HG03558 (cell line): ENCODE data around the gene ARHGAP32.
"Not testable (repeated sequence)": the region's sequence is repeated elsewhere in the genome, so short reads cannot be mapped to it uniquely, and the experiment has no call there.

ENCODE experiments used
- ATAC-seq: cut with Tn5 transposase; IDR thresholded peaks from one replicate; pipeline ENCODE4 v1.9.1; 2021; ENCODE audit warnings: moderate number of reproducible peaks; ENCODE audit not compliant: unreplicated experiment; ENCODE audit errors: extremely low read depth

The ARHGAP32 gene

DNA sequence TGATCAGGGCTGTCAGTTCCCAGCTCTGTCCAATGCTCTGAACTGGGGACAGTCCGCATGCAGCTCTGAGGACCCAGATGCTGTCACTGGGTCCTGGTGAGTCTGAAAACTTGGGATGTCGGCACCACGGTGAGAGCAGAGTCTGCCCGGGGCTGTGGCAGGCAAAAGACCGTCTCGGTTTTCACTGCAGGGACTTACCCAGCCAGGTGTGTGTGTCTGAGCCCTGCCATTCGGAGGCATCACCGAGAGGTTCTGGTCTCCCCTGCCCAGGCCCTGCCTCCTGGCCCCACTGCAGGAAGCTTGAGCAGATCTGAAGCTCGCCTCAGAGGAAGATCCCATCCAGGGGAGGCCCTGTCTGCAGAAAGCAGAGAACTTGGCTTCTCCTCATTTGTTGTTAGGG lies 254.6 kb downstream of the ARHGAP32 start:
- no peak for ATAC-seq

DNA sequence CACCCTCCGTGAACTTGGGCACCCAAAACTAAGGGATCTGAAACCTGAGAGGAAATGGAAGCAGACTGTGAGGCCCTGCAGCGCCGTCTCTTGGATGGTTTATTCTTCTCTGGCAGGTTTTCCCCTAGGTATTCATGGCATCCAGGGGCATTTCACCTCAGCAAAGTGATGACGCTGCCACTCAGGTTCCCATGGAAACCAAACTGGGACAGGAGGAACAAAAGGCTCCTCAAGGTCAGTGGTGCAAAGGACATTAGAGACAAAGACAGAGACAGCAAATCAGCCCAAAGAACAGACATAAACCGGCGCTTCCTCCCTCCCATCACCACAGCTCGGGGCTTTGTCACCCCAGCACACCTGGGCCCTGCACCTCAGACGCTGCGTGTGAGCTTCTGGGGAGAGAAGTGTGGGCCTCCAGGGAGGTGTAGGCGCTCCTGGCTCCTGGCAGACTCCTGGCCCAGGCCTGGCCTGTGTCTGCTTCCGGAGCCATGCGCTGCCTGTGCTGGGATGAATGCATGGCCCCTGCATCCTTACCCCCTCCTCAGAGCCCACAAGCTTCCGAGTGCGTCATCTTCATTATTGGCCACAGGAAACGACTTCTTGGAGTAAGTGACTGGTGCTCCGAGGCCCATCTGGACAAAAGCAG lies 255.4 kb downstream of the ARHGAP32 start:
- no peak for ATAC-seq

DNA sequence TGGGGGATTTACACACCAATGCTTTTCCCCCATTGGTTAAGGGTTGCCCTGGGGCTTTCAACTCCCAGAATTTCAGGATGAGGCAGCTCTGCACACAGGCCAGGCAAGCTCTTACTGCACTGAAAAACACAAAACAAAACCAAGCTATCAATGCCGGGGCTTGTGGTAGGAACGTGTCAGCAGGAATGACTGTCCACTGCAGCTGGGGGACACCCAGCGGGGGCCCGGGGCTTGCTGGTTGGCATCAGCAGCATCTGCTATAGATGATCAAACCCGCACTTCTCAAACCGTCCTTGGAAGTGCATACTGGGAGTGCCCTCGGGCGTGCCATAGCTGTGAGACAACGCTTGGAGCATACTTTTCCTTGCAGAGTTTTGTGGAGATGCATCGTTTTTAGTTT lies 257.2 kb downstream of the ARHGAP32 start:
- ATAC-seq, result no peak

DNA sequence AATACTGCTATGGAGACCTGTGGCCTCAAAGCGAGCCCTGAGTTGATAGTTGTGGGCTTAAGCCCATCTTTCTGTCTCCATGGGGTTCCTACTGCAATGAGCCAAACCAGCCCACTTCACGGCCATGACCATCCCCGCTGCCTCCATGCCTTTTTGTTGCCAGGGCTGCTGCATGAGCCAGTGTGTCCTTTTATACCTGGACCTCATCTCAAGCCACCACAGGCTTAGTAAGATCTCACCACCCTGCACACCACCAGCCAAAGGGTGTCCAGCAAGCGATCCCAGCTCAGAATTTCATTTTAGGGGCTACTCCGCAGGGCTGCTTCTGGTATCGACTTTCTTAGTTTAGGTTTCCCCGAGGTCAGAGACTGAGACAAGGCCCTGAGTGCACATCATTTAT lies 257.8 kb downstream of the ARHGAP32 start:
- ATAC-seq, result no peak

DNA sequence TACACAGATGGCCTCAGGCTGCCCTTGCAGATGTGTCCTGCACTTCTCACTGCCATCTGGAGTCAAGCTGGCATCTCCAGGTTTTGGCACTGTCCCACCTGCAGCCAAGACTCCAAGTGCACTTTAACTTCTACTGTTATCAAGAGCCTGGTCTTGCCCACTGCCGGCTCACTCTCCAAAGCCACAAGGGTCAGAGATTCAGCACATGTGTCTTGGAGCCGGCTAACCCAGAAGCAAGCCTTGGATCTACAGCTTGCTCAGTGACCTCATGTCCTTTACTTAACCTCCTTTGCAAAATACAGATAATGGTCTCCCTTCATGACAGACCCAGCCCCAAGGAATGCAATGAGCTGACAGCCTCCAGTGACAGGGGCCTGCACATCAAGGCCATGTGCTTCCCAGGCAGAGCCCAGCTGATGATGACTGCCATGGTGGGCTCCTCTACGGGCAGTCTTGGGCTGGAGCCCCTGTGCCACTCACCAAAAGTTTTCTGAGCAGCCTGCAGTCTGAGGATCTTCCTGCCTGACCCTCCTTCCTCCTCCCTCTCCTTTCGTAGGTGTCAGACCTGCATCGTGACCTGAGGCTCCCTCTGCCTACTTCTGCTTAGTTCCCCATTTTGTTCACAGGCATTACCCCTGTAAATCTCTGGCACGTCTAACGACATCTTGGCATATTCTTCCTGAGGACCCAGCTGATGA lies 258.5 kb downstream of the ARHGAP32 start:
- no peak for ATAC-seq

DNA sequence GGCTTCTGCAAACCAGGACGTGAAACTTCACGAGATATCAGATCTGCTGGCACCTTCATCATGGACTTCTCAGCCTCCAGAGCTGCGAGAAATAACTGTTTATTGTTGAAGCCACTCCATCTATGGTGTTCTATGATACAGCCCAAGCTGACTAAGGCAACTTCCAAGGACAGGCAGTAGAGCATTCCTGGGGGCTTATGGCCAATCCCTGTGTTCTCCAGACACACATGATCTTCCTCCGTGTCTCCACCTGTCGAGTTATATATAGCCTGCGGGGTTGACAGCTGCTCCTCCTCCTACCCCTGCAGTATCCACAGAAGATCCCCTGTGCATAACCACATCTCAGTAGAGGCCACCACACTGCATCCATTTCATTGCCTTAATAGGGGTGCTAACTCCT lies 260.5 kb downstream of the ARHGAP32 start:
- no peak for ATAC-seq

DNA sequence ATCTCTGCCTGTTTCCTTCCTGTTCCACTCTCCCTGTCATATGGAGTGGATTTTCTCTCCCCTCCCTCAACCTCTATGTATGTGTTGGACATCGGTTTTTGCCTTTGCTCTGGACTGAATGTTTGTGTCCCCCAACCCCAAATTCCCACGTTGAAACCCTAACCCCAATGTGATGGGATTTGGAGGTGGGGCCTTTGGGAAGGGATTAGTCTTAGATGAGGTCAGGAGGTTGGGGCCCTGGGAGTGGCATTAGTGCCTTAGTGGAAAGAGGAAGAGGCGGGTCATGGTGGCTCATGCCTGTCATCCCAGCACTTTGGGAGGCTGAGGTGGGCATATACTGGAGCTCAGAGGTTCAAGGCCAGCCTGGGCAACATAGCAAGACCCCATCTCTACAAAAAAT lies 261.1 kb downstream of the ARHGAP32 start:
- no peak for ATAC-seq

DNA sequence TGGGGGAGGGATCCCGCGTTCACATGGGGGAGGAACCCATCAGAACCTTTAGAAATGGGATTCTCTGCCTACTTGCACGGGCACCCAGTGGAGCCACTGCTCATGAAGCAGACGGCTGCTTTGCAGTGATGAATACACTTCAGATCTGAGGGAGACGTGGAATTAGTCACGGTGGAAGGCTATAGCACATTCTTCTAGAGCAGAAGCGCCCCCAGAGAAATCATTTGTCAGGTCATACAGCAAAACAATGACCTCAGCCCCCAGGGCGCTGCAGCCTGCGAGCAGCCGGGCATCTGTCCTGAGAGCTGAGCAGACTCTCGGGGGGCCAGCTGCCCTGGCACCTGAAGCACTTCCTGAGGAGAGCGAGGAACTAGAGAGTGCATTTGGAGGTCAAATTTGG lies 262.1 kb downstream of the ARHGAP32 start:
- no peak for ATAC-seq

DNA sequence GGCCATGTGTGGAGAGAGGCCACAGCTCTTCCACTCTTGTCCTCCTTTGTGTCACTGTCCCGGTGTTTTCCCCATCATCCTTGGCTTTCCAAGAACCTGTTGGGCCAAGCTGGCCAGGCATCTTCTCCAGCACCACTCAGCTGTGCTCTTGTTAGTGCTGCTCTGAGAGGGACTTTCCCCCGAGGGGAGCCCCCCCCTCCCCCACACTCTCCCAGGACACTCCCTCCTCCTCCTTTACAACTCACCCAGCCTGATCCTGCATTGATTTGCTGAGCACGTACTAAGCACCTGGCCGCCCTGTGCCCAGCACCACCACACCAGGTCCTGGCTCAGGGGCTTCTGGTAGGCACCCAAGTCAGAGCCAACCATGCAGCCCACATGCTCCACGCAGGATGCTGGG lies 262.7 kb downstream of the ARHGAP32 start:
- no peak for ATAC-seq

DNA sequence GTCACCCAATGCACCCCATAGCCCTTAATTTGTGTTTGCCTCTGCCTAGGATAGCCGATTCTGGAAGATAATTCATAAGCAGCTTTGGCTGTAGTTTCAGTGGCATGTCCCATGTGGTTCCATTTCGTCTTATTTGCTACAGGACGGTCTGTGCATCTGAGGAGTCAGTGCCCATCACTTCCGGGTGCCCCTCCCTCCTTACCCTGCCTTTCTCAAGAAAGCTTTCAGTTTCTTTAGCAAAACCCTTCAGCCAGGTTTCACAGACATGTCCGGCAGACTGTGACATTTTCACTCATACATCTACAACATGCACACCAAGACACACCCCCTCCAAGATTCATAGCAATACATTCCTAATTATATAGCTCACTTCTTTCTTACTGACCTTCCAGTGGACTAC lies 263.7 kb downstream of the ARHGAP32 start:
- ATAC-seq, result peak; percentile 98

DNA sequence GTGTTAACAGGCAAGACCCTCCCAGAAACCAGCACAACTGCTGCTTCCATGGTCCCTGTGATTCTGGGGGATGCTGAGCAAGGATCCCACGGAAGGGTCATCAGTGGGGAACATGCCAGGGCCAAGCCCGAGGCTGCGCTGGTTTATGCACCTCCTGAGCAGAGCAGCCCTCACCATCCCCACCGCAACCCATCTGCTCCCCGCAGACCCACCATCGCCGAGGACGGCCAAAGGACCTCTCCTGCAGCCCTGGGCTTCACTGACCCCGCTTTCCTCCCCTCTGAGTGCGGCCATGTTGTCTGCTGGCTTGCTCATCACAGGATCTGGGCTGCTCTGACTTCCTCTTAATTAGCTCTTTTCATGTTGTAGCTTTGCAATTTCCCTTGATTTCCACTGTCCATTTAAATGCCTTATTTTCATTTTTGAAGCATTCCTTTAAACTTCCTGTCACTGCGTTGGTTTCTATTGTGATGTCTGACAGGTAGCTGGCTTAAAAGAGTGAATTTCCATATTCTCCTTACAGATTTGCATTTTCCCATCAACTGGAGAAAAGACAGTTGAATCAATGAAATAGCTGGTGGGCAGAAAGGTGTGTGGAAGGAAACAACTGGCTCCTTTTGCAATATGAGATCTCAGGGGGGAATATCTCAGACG lies 264.3 kb downstream of the ARHGAP32 start:
- no peak for ATAC-seq

DNA sequence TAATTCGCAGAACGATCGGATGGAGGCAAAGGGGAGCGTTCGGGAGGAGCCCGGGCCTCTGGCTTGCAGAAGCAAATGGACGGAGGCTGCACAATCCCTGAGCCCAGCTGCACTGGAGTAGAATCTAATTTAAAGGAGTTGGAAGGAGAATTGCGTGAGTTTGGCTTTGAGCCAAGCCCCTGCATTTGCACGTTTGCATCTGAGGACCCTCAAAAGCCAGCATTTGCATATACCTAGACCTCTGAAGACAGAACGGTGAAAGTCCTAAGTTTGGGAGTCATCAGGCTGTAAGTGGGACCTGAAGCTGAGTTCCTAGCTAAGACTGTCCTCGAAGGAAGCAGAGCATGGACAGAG lies 265.0 kb downstream of the ARHGAP32 start:
- no peak for ATAC-seq

DNA sequence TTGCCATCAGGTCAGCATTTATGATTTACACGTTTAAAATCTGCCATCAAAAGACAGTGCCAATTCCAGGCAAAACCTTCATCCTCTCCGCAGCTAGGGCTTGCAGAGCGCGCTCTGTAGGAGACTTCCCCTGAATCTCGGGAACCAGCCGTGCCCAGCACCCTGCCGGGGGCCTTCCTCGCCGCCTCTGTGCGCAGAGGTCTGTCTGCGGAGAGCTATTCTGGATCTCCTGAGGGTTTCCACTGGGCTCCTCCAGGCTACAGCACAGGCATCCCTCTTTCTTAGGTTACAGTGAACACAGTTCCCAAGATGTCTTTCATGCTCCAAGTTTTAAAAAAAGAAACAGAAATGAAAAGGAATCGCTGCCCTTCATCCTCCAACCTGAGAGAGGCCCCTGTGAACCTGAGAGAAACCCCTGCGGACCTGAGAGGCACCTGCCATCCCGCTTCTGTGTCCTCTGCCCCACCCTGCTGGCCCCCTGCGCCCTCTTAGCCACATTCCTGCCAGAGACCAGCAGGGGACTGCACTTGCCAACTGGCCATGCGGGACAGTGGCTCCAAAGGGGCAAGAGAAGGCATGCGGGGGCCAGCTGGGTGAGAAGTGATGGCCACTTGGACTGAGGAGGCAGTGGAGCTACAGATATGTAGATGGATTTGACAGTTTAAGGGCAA lies 265.6 kb downstream of the ARHGAP32 start:
- ATAC-seq, result no peak

DNA sequence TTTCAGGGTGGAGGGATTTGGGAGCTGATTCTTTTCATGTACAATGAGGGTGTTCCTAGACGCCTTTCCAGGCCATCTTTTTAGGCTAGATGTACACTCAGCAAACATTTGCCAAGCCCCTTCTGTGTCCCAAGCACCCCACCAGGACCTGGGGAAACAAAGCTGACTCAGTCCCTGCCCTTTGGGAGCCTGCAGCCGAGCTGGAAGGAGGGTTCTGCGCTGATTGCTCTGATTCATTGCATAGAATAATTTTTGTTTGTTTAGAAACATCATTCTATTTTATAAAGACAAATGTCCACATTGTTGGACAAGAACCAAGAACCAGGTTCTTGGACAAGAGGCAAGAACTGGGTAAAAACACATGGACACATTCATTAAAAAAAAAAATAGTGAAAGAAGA lies 266.1 kb downstream of the ARHGAP32 start:
- no peak for ATAC-seq

DNA sequence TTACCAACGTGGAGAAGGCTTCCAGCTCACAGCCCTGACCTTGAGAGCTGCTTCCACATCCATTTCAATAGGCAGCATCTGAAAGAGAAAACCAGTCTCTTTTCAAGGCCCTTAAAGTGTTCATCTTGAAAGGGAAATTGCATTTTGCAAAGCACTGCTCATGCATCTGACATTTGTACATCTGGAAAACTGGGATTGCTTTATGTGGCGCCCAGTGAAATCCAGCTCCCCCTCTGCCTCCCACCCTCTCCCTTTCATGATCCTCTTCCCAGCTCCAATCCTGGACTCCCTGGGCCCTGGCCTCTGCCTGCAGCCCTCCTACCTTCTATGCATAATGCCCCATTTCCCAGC lies 266.9 kb downstream of the ARHGAP32 start:
- ATAC-seq, result no peak

DNA sequence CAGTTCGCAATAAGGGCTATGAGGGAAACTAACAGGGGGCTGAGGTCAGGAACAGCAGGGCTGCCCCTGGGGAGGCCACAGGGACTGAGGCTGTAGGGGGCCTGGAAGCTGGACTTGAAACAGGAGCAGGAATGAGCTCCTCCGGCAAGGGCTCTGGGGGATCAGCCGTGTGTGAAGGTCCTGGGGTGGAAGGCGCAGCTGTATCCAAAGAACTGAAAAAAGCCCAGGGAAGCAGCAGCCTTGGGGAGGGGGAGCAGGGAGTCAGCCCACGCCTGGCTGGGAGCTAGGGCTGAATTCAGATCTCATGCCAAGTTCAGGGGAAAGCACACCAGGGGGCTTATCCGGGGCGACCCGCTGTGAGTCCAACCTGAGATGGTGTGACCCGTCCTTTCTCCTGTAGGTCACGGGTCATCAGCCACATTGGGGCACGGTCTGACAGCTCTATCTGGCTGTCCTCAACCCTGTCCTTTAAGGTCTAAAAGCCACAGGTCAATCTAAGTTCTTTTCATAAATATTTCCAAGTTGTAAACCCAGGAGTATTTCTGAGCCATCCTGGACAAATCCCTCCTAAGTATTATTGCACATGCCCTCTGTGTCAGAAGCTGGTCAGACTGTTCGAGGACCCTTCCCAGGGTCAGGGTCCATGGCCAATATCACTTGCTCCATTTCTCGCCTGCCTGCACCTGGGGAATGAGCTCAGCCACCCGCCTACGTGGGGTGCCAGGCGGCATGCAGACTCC lies 267.4 kb downstream of the ARHGAP32 start:
- no peak for ATAC-seq

DNA sequence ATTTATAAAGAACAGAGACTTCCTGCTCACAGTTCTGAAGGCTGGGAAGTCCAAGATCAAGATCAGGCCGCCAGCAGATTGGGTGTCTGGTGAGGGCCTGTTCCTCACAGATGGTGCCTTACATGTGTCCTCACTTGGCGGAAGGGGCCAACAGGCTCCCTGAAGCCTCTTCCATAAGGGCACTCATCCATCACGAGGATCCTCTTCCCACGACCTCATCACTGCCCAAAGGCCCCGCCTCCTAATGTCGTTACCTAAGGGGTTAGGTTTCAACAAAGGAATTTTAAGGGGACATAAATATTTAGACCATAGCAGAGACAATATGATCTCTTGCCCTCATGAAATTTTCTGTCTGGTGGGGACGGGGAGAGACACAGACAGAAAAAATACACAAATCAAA lies 268.0 kb downstream of the ARHGAP32 start:
- no peak for ATAC-seq

DNA sequence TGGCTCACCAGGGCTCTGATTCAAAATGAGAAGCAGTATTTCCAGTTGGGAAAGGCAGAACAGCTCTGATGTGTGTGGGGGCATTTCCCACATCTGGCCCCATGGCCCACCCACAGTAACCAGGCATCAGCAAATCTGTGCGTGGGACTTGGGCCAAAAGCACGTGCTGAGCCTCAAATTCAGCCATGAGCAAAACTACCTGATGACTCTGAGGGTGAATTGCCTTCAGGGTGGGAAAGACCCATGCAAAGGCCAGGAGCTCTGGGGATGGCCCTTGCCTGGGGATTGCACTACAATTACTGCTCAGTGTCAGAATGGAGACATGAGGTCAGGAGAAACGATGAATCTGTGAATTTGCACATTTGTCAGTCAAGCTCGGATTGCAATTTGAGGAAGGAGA lies 270.3 kb downstream of the ARHGAP32 start:
- ATAC-seq, result no peak

DNA sequence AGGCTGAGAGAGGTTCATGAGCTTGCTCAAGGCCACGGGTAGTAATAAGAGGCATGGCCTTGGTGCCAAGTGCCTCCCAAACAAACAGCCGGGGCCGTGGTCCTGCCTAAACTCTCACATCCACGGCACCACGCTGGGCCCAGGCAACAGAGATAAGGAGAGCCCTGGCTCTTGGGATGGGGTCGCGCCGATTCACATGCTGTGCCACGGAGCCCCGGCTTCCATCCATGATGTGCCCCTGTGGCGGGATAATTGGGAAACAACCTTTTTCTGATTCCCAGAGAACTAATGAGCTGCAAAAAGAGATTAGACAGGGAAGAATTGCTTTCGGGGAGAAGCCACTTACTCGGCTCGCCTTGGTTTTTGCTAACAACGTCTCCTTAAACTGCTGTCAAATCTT lies 271.5 kb downstream of the ARHGAP32 start:
- no peak for ATAC-seq

DNA sequence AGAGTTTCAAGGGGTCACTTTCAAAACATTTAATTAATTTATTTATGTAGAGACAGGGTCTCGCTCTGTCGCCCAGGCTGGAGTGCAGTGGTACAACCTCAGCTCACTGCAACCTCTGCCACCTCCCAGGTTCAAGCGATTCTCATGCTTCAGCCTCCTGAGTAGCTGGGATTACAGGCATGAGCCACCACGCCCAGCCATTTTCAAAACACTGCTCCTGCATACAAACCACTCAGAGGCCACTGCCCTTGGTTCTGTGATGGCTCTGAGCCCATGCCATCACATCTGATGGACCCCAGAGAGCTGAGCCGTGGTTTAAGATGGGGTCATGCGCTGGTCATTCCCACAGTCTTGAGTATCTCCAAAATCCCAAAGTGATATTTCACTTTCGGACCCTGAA lies 272.5 kb downstream of the ARHGAP32 start:
- ATAC-seq, result not testable (repeated sequence)

DNA sequence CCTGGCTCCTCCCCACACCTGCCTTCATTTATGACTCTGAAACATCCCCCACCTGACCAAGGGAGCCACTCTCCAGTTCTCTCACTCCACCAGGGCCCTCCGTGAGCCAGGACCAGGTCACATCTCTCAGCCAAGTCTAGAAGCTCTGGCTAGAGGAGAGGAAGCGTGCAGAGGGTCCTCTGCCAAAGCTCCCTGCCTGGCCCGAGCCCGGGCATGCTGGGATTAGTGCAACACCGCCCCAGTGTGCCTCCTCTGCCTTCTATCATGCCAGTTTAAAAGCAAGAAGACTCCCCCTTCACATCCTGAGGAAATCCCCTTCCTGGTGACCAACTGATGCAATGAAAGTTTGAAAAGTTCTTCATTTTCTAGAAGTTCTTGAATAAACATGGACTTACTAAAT lies 272.9 kb downstream of the ARHGAP32 start:
- ATAC-seq, result no peak
